ENCODE data around the gene RGS8. TPM values are rescaled to one million over a fixed set of nuclear protein-coding genes. Genes with fewer than 3 reads are reported as not detected.
"Not testable (repeated sequence)": the region's sequence is repeated elsewhere in the genome, so short reads cannot be mapped to it uniquely, and the experiment has no call there.

The RGS8 gene
- total RNA-seq, 1 experiment from 2014 or later: not detected

DNA sequence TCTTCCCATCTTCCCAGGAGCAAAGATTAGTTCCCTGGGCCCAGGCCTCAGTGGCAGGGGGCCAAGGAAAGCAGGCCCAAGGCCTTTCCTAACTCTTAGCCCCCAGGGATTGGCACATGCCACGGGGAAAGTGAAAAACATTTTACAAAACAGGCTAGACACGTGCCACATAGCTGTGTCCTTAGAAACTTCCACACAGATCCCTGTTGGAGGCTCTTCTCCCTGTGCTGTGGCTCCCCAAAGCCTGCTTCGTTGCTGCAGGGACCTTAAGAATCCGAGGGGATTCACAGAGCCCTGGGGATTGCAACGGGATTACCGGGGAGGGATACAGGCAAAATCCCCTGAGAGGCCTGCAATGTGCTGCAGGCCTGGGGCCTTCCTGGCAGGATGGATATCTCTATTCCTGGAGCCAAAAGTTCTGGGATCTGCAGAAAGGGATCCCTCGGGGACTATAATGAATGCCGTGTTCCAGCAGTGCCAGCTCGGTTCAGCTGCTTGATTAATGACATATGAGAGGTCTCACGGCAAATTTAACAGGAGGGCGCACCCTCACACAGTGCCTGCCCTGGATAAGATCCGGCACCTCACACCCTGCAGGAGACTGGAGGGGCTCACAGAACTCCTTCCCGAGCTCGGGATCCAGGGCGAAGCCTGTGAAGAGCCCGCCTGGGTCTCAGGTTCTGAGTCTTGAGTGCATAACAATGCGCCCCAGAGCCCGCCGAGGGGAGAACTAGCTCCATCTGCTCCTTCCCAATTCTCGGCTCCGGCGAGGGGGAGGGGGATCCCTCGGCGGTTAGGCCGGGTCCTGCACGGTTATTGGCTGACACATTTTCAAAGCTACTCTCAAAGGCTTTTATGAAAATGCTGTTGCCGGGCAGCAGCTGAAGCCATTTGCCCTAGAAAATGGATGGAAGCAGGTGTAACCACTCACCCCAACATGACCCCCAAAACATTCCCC, 15.3 kb upstream of the RGS8 start:
- intact Hi-C loops (cut with micrococcal nuclease; ENCODE audit: unreplicated experiment): no loop called here
- Mint-ChIP-seq H3K9me3 (ENCODE audit: low read depth, unreplicated experiment) (no peaks in the 10 kb centered on the region), H3K27me3 (ENCODE audit: unreplicated experiment) (peaks cover 61% of the 10 kb centered on the region), H3K36me3 (ENCODE audit: insufficient read depth, unreplicated experiment) (no peaks in the 10 kb centered on the region), H3K4me1 (ENCODE audit: low read depth, unreplicated experiment) (no peaks in the 10 kb centered on the region), H3K4me3 (ENCODE audit: low read depth, unreplicated experiment) (no peak overlapping the region), H3K27ac (ENCODE audit: unreplicated experiment) (no peak overlapping the region)
- no TSS peak for BruUV-seq (replicated peaks)
- CTCF ChIA-PET: interaction anchor here (1.0 kb wide), 1 partner anchor 11 kb away, joined by 3 read pairs; no protein-coding TSS in a partner anchor
- DNase-seq: no peak
- TF ChIP-seq CTCF (IDR thresholded peaks at IDR 0.05; ENCODE audit: unreplicated experiment): no peak

DNA sequence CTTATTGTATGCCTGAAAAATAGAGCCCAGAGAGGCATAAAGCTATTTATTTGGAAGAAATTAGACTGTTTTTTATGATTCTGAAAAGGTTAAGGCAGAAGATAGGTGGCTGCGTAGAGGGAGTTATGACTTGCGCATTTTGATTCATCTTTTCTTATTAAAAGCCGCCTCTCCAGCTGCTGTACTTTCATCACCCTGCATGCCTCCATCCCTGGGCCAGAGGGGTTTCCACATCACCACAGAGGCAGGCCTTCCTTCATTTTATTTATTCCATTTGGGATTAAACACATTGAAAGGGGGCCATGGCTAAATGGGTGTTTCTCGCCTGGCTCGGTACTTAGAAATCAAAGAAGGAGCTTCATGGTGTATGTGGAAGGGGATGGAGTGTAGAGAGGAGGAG, 14.6 kb upstream of the RGS8 start:
- H3K27me3 Mint-ChIP-seq (ENCODE audit: unreplicated experiment): peaks cover 54% of the 10 kb centered on the region
- no peaks in the 10 kb centered on the region for H3K36me3 Mint-ChIP-seq (ENCODE audit: insufficient read depth, unreplicated experiment)
- intact Hi-C loops (cut with micrococcal nuclease; ENCODE audit: unreplicated experiment): no loop called here
- H3K27ac Mint-ChIP-seq (ENCODE audit: unreplicated experiment): no peak overlapping the region
- H3K4me3 Mint-ChIP-seq (ENCODE audit: low read depth, unreplicated experiment): no peak overlapping the region
- H3K4me1 Mint-ChIP-seq (ENCODE audit: low read depth, unreplicated experiment): no peaks in the 10 kb centered on the region
- no peak for TF ChIP-seq CTCF (IDR thresholded peaks at IDR 0.05; ENCODE audit: unreplicated experiment)
- no peaks in the 10 kb centered on the region for H3K9me3 Mint-ChIP-seq (ENCODE audit: low read depth, unreplicated experiment)
- DNase-seq: no peak
- CTCF ChIA-PET: no interaction called here
- no TSS peak for BruUV-seq (replicated peaks)

DNA sequence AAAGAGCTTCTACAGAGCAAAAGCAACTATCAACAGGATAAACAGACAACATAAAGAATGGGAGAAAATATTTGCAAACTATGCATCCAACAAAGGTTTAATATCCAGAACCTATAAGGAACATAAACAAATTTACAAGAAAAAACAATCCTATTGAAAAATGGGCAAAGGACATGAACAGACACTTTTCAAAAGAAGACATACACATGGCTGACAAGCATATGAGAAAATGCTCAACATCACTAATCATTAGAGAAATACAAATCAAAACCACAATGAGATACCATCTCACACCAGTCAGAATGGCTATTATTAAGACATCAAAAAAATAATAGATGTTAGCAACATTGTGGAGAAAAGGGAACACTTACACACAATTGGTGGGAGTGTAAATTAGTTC, 8.8 kb upstream of the RGS8 start:
- BruUV-seq (replicated peaks); H3K4me1 Mint-ChIP-seq (ENCODE audit: low read depth, unreplicated experiment); H3K36me3 Mint-ChIP-seq (ENCODE audit: insufficient read depth, unreplicated experiment); H3K27ac Mint-ChIP-seq (ENCODE audit: unreplicated experiment); DNase-seq; CTCF ChIA-PET; H3K9me3 Mint-ChIP-seq (ENCODE audit: low read depth, unreplicated experiment); H3K4me3 Mint-ChIP-seq (ENCODE audit: low read depth, unreplicated experiment); intact Hi-C loops (cut with micrococcal nuclease; ENCODE audit: unreplicated experiment): not testable (repeated sequence)
- peaks cover 17% of the 10 kb centered on the region for H3K27me3 Mint-ChIP-seq (ENCODE audit: unreplicated experiment)

GRCh38 chr1:182690886-182691443, 6.6 kb upstream of the RGS8 start:
- TF ChIP-seq CTCF (IDR thresholded peaks at IDR 0.05; ENCODE audit: unreplicated experiment): no peak
- Mint-ChIP-seq H3K36me3 (ENCODE audit: insufficient read depth, unreplicated experiment) (no peaks in the 10 kb centered on the region), H3K27ac (ENCODE audit: unreplicated experiment) (no peak overlapping the region), H3K27me3 (ENCODE audit: unreplicated experiment) (no peaks in the 10 kb centered on the region), H3K4me1 (ENCODE audit: low read depth, unreplicated experiment) (no peaks in the 10 kb centered on the region), H3K4me3 (ENCODE audit: low read depth, unreplicated experiment) (no peak overlapping the region), H3K9me3 (ENCODE audit: low read depth, unreplicated experiment) (peaks cover 3% of the 10 kb centered on the region)
- no peak for DNase-seq
- CTCF ChIA-PET: interaction anchor here (0.7 to 1.2 kb wide), 3 partner anchors 10 to 26 kb away, joined by 3 to 9 read pairs (median 3); no protein-coding TSS in a partner anchor
- intact Hi-C loops (cut with micrococcal nuclease; ENCODE audit: unreplicated experiment): no loop called here
- BruUV-seq (replicated peaks): no TSS peak
